ENCODE results near the gene RUSC2.
"Not testable (repeated sequence)": the region's sequence is repeated elsewhere in the genome, so short reads cannot be mapped to it uniquely, and the experiment has no call there.

The RUSC2 gene

GRCh38 chr9:35498245-35498644 lies 8.3 kb downstream of the RUSC2 start:
- not testable (repeated sequence) for DNase-seq

GRCh38 chr9:35499029-35499700 lies 9.3 kb downstream of the RUSC2 start:
- no peak for DNase-seq

GRCh38 chr9:35499701-35500030 lies 9.8 kb downstream of the RUSC2 start:
- no peak for DNase-seq

- no peak for DNase-seq
Observed at GRCh38 chr9:35500130-35500748, 10.3 kb downstream of the RUSC2 start.

- no peak for DNase-seq
Observed at GRCh38 chr9:35501946-35502345, 12.0 kb downstream of the RUSC2 start.

GRCh38 chr9:35506359-35506758 lies 16.4 kb downstream of the RUSC2 start:
- no peak for DNase-seq

- DNase-seq = no peak
Observed at GRCh38 chr9:35508069-35508468, 18.2 kb downstream of the RUSC2 start.

- no peak for DNase-seq
Observed at GRCh38 chr9:35510383-35510753, 20.5 kb downstream of the RUSC2 start.

GRCh38 chr9:35510754-35511428 lies 21.0 kb downstream of the RUSC2 start:
- DNase-seq = no peak

GRCh38 chr9:35511453-35511852 lies 21.5 kb downstream of the RUSC2 start:
- no peak for DNase-seq

- no peak for DNase-seq
Observed at GRCh38 chr9:35515766-35516165, 25.9 kb downstream of the RUSC2 start.

- DNase-seq = no peak
Observed at GRCh38 chr9:35516479-35516878, 26.6 kb downstream of the RUSC2 start.

GRCh38 chr9:35517131-35517530 lies 27.2 kb downstream of the RUSC2 start:
- DNase-seq = no peak

- no peak for DNase-seq
Observed at GRCh38 chr9:35517552-35518224, 27.8 kb downstream of the RUSC2 start.

GRCh38 chr9:35518225-35518821 lies 28.4 kb downstream of the RUSC2 start:
- no peak for DNase-seq

GRCh38 chr9:35518981-35519679 lies 29.2 kb downstream of the RUSC2 start:
- DNase-seq = no peak

GRCh38 chr9:35519692-35520363 lies 29.9 kb downstream of the RUSC2 start:
- DNase-seq = no peak

GRCh38 chr9:35520364-35520710 lies 30.4 kb downstream of the RUSC2 start:
- DNase-seq = no peak

- DNase-seq = no peak
Observed at GRCh38 chr9:35521708-35522107, 31.8 kb downstream of the RUSC2 start.

- DNase-seq = no peak
Observed at GRCh38 chr9:35522187-35522586, 32.3 kb downstream of the RUSC2 start.

- no peak for DNase-seq
Observed at GRCh38 chr9:35522700-35523099, 32.8 kb downstream of the RUSC2 start.

GRCh38 chr9:35523556-35523955 lies 33.6 kb downstream of the RUSC2 start:
- DNase-seq = not testable (repeated sequence)
